ENCODE measurements around the gene LIN54. TPM values are rescaled to one million over a fixed set of nuclear protein-coding genes. Genes with fewer than 3 reads are reported as not detected.

LIN54 gene
- total and polyA plus RNA-seq, 2 of the 13 experiments (the other 11 are each of a cell fraction or from before 2014, with no cell fraction given), result 25.2 to 32.9 TPM

DNA sequence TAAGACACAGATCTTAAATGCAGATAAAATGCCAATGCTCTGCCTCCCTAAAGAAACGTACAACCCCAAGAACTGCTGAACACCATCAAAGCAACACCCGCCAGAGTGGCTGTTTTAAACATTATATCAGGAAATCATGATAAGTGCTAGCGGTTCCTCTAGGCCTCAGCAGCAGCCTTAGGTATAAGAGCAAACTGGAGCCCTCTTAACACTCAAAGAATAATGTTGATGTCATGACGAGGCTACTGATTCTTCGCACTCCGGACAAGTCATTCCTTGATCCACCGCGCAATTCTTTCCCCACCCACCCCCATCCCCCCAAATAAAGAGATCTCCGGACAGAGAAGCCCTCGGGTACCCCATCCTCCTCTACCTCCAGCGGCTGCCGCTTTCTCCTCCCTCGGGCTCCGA is 507 bp downstream of the LIN54 start (continued):
- TF ChIP-seq, protein P1, sequence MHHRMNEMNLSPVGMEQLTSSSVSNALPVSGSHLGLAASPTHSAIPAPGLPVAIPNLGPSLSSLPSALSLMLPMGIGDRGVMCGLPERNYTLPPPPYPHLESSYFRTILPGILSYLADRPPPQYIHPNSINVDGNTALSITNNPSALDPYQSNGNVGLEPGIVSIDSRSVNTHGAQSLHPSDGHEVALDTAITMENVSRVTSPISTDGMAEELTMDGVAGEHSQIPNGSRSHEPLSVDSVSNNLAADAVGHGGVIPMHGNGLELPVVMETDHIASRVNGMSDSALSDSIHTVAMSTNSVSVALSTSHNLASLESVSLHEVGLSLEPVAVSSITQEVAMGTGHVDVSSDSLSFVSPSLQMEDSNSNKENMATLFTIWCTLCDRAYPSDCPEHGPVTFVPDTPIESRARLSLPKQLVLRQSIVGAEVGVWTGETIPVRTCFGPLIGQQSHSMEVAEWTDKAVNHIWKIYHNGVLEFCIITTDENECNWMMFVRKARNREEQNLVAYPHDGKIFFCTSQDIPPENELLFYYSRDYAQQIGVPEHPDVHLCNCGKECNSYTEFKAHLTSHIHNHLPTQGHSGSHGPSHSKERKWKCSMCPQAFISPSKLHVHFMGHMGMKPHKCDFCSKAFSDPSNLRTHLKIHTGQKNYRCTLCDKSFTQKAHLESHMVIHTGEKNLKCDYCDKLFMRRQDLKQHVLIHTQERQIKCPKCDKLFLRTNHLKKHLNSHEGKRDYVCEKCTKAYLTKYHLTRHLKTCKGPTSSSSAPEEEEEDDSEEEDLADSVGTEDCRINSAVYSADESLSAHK (CRISPR knock-in tag; IDR thresholded peaks at IDR 0.05; ENCODE audit: borderline replicate concordance), result no peak
- no peak for TF ChIP-seq ZMYM4 (CRISPR knock-in tag; IDR thresholded peaks at IDR 0.05)
- TF ChIP-seq ZBTB20 (CRISPR knock-in tag; IDR thresholded peaks at IDR 0.05; ENCODE audit: borderline replicate concordance, low read depth), result no peak

- no peaks in the 10 kb centered on the region; a peak in 2 of 5 replicates for H3K27me3 ChIP-seq (ENCODE audit: control insufficient read depth in 1 of 2, insufficient read depth in 2 of 2, low read length in 2 of 2)
- peaks cover 7% of the 10 kb centered on the region for H4K20me1 ChIP-seq (ENCODE audit: insufficient read depth, low read length)
- no peaks in the 10 kb centered on the region; a peak in 2 of 5 replicates for H3K36me3 ChIP-seq (replicated peaks in 1 of 2; ENCODE audit: control insufficient read depth in 1 of 2, insufficient read depth in 2 of 2, low read length in 2 of 2)
- no peak for ATAC-seq
- peak overlapping the region; percentile 94 for H3K27ac ChIP-seq (ENCODE audit: extremely low read length, insufficient read depth, low read length)
- H2AFZ ChIP-seq (ENCODE audit: low read length), result no peak overlapping the region
- ChIA-PET CTCF (ENCODE audit: low intra/inter-chr PET ratio, low total read pairs) (no interaction called here), POLR2A (no interaction called here)
- no peak for DNase-seq (ENCODE audit: low spot score)
- BruUV-seq (replicated peaks), result no TSS peak
- intact Hi-C loops (cut with micrococcal nuclease; ENCODE audit: unreplicated experiment), result no loop called here
- H3K4me3 ChIP-seq (replicated peaks in 1 of 3; ENCODE audit: insufficient read depth in 1 of 3, low read depth in 2 of 3, low read length in 3 of 3), result peak overlapping the region; percentile 90 to 93 (median 92)
- H3K4me2 ChIP-seq (ENCODE audit: low read depth, low read length), result peak overlapping the region; percentile 86
- in situ Hi-C loops (cut with HindIII; ENCODE audit: extremely low pct_ligation_motif_present, low pct_unique_long_range_greater_than_20kb), result no loop called here
- TF ChIP-seq CEBPB (IDR thresholded peaks at IDR 0.05; ENCODE audit: borderline replicate concordance, low read depth, low read length) (peak; percentile 33; the same call in 1 of the 2 replicates), NCOA1 (CRISPR knock-in tag; IDR thresholded peaks at IDR 0.05) (no peak), ARID4A (CRISPR knock-in tag; IDR thresholded peaks at IDR 0.05; ENCODE audit: borderline replicate concordance) (no peak), HNRNPUL1 (IDR thresholded peaks at IDR 0.05; ENCODE audit: low read depth, low read length) (no peak), MTF2 (CRISPR knock-in tag; IDR thresholded peaks at IDR 0.05; ENCODE audit: borderline replicate concordance) (no peak), BRCA1 (CRISPR knock-in tag; IDR thresholded peaks at IDR 0.05) (no peak), ATF1 (CRISPR knock-in tag; IDR thresholded peaks at IDR 0.05) (no peak), ZNF234 (CRISPR knock-in tag; conservative IDR thresholded peaks at IDR 0.05) (no peak), TEAD2 (CRISPR knock-in tag; IDR thresholded peaks at IDR 0.05) (no peak), CEBPG (CRISPR knock-in tag; IDR thresholded peaks at IDR 0.05) (peak; percentile 31; the same call in 1 of the 2 replicates), SRSF1 (optimal IDR thresholded peaks at IDR 0.05; ENCODE audit: low read depth, low read length) (no peak)
- TF ChIP-seq, protein P2, sequence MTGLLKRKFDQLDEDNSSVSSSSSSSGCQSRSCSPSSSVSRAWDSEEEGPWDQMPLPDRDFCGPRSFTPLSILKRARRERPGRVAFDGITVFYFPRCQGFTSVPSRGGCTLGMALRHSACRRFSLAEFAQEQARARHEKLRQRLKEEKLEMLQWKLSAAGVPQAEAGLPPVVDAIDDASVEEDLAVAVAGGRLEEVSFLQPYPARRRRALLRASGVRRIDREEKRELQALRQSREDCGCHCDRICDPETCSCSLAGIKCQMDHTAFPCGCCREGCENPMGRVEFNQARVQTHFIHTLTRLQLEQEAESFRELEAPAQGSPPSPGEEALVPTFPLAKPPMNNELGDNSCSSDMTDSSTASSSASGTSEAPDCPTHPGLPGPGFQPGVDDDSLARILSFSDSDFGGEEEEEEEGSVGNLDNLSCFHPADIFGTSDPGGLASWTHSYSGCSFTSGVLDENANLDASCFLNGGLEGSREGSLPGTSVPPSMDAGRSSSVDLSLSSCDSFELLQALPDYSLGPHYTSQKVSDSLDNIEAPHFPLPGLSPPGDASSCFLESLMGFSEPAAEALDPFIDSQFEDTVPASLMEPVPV (CRISPR knock-in tag; IDR thresholded peaks at IDR 0.05), result no peak
- whole genome bisulfite sequencing (ENCODE audit: low lambda C conversion rate), result 8% methylated on average over 3 of the region's 3 CpGs
- FAIRE-seq, result no peak
- H3K79me2 ChIP-seq (ENCODE audit: insufficient read depth, low read length), result peaks cover 73% of the 10 kb centered on the region
- H3K9ac ChIP-seq (ENCODE audit: insufficient read depth, low read depth, low read length), result peak overlapping the region; percentile 90
- no peaks in the 10 kb centered on the region for H3K9me3 ChIP-seq (ENCODE audit: low read length)
- H3K4me1 ChIP-seq (ENCODE audit: insufficient read depth, low read length), result peaks cover 45% of the 10 kb centered on the region
Observed at GRCh38 chr4:83009529-83009928, 1.1 kb downstream of the LIN54 start.
